Panc1 (cell line): ENCODE results near the gene C1orf210.

Experiments
- CTCF ChIP-seq: fragments of 450-650 bp; IDR thresholded peaks from 2 replicates; pipeline ENCODE4 v1.5.1; 2017; ENCODE audit warnings: mild to moderate bottlenecking
- REST ChIP-seq, 2 experiments: IDR thresholded peaks; 2 replicates each; pipeline ENCODE4 v1.6.1; 2011 to 2012; ENCODE audit warnings: low read depth in 2 of 2, control low read depth in 1 of 2, low read length in 1 of 2, mild to moderate bottlenecking in 1 of 2, moderate library complexity in 1 of 2; ENCODE audit not compliant: insufficient read depth in 1 of 2

GRCh38 chr1:43305461-43305860 lies 20.1 kb upstream of the C1orf210 start:
- no peak for TF ChIP-seq CTCF
- no peak for TF ChIP-seq REST (IDR thresholded peaks at IDR 0.05; ENCODE audit: insufficient read depth in 1 of 2, low read depth in 2 of 2, low read length in 1 of 2)
